Loucy (cell line): ENCODE measurements around the gene MCU.

ENCODE experiments used
- H2AFZ ChIP-seq: fragments of 200-600 bp; sonication (generic); 2 replicates; pipeline ENCODE4 v1.6.0; 2016; ENCODE audit warnings: antibody characterized with exemption, mild to moderate bottlenecking, low read length, moderate library complexity
- H3F3A ChIP-seq: fragments of 200-600 bp; 2 replicates; pipeline ENCODE4 v1.6.0; 2016; ENCODE audit warnings: antibody characterized with exemption, low read depth, mild to moderate bottlenecking
- H3K27me3 ChIP-seq: fragments of 200-600 bp; sonication (generic); 2 replicates; pipeline ENCODE4 v1.6.1; 2014; ENCODE audit warnings: low read length, mild to moderate bottlenecking; ENCODE audit not compliant: insufficient read depth, poor library complexity, severe bottlenecking
- H3K36me3 ChIP-seq: fragments of 200-600 bp; sonication (generic); 2 replicates; pipeline ENCODE4 v1.6.1; 2016; ENCODE audit warnings: low read length; ENCODE audit not compliant: insufficient read depth
- H3K4me1 ChIP-seq: fragments of 200-600 bp; sonication (generic); 2 replicates; pipeline ENCODE4 v1.5.1; 2014; ENCODE audit warnings: low read length, mild to moderate bottlenecking; ENCODE audit not compliant: insufficient read depth, poor library complexity, severe bottlenecking
- H3K4me2 ChIP-seq: fragments of 200-600 bp; sonication (generic); 2 replicates; pipeline ENCODE4 v1.6.0; 2014; ENCODE audit warnings: antibody characterized with exemption, low read length, low read depth, mild to moderate bottlenecking; ENCODE audit not compliant: poor library complexity, severe bottlenecking
- H3K4me3 ChIP-seq: fragments of 200-600 bp; sonication (generic); 2 replicates; pipeline ENCODE4 v1.5.1; 2014; ENCODE audit warnings: low read length, mild to moderate bottlenecking, mixed read lengths; ENCODE audit not compliant: poor library complexity, severe bottlenecking
- H3K79me2 ChIP-seq: fragments of 200-600 bp; sonication (generic); 2 replicates; pipeline ENCODE4 v1.6.1; 2014; ENCODE audit warnings: low read length; ENCODE audit not compliant: insufficient read depth
- H3K9ac ChIP-seq: fragments of 200-600 bp; sonication (generic); 2 replicates; pipeline ENCODE4 v1.6.0; 2014; ENCODE audit warnings: mild to moderate bottlenecking, low read depth, low read length, moderate library complexity; ENCODE audit not compliant: poor library complexity, severe bottlenecking
- H3K9me2 ChIP-seq: fragments of 200-600 bp; sonication (generic); replicated peaks from 2 replicates; pipeline ENCODE4 v1.6.1; 2016; ENCODE audit warnings: low read depth, low read length, mixed read lengths
- H3K9me3 ChIP-seq: fragments of 200-600 bp; sonication (generic); 2 replicates; pipeline ENCODE4 v1.6.1; 2014; ENCODE audit warnings: mild to moderate bottlenecking, antibody characterized with exemption, low read length, low read depth; ENCODE audit not compliant: insufficient read depth
- H4K20me1 ChIP-seq: fragments of 200-600 bp; sonication (generic); 2 replicates; pipeline ENCODE4 v1.6.0; 2014; ENCODE audit warnings: antibody characterized with exemption, low read length, mild to moderate bottlenecking; ENCODE audit not compliant: insufficient read depth, poor library complexity, severe bottlenecking
- CTCF ChIP-seq: fragments of 200-600 bp; sonication (generic); conservative IDR thresholded peaks from 2 replicates; pipeline ENCODE4 v1.5.1; 2014; ENCODE audit warnings: mild to moderate bottlenecking, antibody characterized with exemption, low read length
- EZH2phosphoT487 ChIP-seq: fragments of 200-600 bp; IDR thresholded peaks from 2 replicates; pipeline ENCODE4 v1.6.1; 2018; ENCODE audit warnings: antibody characterized with exemption, mild to moderate bottlenecking, moderate library complexity, borderline replicate concordance

The MCU gene

GRCh38 chr10:72691470-72691862 lies 477 bp upstream of the MCU start:
- H3K27me3 ChIP-seq: no peaks in the 10 kb centered on the region
- H2AFZ ChIP-seq: peak overlapping the region; percentile 91
- peak overlapping the region; percentile 32 for H3K9ac ChIP-seq
- TF ChIP-seq CTCF: no peak
- TF ChIP-seq EZH2phosphoT487: no peak
- H3K79me2 ChIP-seq: peaks cover 39% of the 10 kb centered on the region
- H3K9me3 ChIP-seq: no peaks in the 10 kb centered on the region
- peak overlapping the region; percentile 76 for H3K4me2 ChIP-seq
- peaks cover 13% of the 10 kb centered on the region for H4K20me1 ChIP-seq
- no peaks in the 10 kb centered on the region for H3K36me3 ChIP-seq
- no peaks in the 10 kb centered on the region for H3F3A ChIP-seq
- peaks cover 35% of the 10 kb centered on the region for H3K4me1 ChIP-seq
- H3K4me3 ChIP-seq: peak overlapping the region; percentile 82
- H3K9me2 ChIP-seq: no peaks in the 10 kb centered on the region

- H3K9me3 ChIP-seq: no peaks in the 10 kb centered on the region
- peaks cover 44% of the 10 kb centered on the region for H3K79me2 ChIP-seq
- TF ChIP-seq CTCF: no peak
- H3F3A ChIP-seq: no peaks in the 10 kb centered on the region
- H3K27me3 ChIP-seq: no peaks in the 10 kb centered on the region
- no peaks in the 10 kb centered on the region for H3K9me2 ChIP-seq
- peaks cover 38% of the 10 kb centered on the region for H3K4me1 ChIP-seq
- peak overlapping the region; percentile 82 for H3K4me3 ChIP-seq
- peak overlapping the region; percentile 87 for H2AFZ ChIP-seq
- peak overlapping the region; percentile 84 for H3K9ac ChIP-seq
- no peaks in the 10 kb centered on the region for H3K36me3 ChIP-seq
- peaks cover 13% of the 10 kb centered on the region for H4K20me1 ChIP-seq
- peak overlapping the region; percentile 82 for H3K4me2 ChIP-seq
Observed at GRCh38 chr10:72692744-72692993, 726 bp downstream of the MCU start.

- peak overlapping the region; percentile 82 for H3K4me3 ChIP-seq
- H3K4me2 ChIP-seq: peak overlapping the region; percentile 82
- peak overlapping the region; percentile 84 for H3K9ac ChIP-seq
- TF ChIP-seq CTCF: no peak
- H4K20me1 ChIP-seq: peaks cover 13% of the 10 kb centered on the region
- H3K27me3 ChIP-seq: no peaks in the 10 kb centered on the region
- no peaks in the 10 kb centered on the region for H3K36me3 ChIP-seq
- peaks cover 48% of the 10 kb centered on the region for H3K79me2 ChIP-seq
- H3K9me3 ChIP-seq: no peaks in the 10 kb centered on the region
- H3F3A ChIP-seq: no peaks in the 10 kb centered on the region
- peak overlapping the region; percentile 87 for H2AFZ ChIP-seq
- H3K9me2 ChIP-seq: no peaks in the 10 kb centered on the region
- peaks cover 38% of the 10 kb centered on the region for H3K4me1 ChIP-seq
Observed at GRCh38 chr10:72692994-72693781, 1.2 kb downstream of the MCU start.
